BLaER1 treated with 17β-estradiol and CSF1 and Interleukin-3, amounts not matched to agents 10 nM and 100 nM (cell line): ENCODE data around the gene MORN1.

ENCODE experiments used
- H3K27ac ChIP-seq, 11 experiments: shearing (Covaris generic); formaldehyde crosslinking; 2 replicates each; pipeline ENCODE4 v1.8.1; 2022
- H3K27me3 ChIP-seq, 11 experiments: shearing (Covaris generic); formaldehyde crosslinking; 2 replicates each; pipeline ENCODE4 v1.8.1; 2022
- H3K36me3 ChIP-seq, 11 experiments: shearing (Covaris generic); formaldehyde crosslinking; 2 replicates each; pipeline ENCODE4 v1.8.1; 2022
- H3K4me1 ChIP-seq, 10 experiments: shearing (Covaris generic); formaldehyde crosslinking; 2 replicates each; pipeline ENCODE4 v1.8.1; 2022
- H3K4me2 ChIP-seq, 11 experiments: shearing (Covaris generic); formaldehyde crosslinking; 2 replicates each; pipeline ENCODE4 v1.8.1; 2022
- H3K4me3 ChIP-seq, 10 experiments: shearing (Covaris generic); formaldehyde crosslinking; 2 replicates each; pipeline ENCODE4 v1.8.1; 2022
- H3K9ac ChIP-seq, 11 experiments: shearing (Covaris generic); formaldehyde crosslinking; 2 replicates each; pipeline ENCODE4 v1.8.1; 2022
- H3K9me3 ChIP-seq, 11 experiments: shearing (Covaris generic); formaldehyde crosslinking; replicated peaks in 1 of 11; 2 replicates each; pipeline ENCODE4 v1.8.1; 2022
- H4K20me1 ChIP-seq, 11 experiments: shearing (Covaris generic); formaldehyde crosslinking; 2 replicates each; pipeline ENCODE4 v1.8.1; 2022
- Cebpa-rat ChIP-seq, 11 experiments: shearing (Covaris generic); IDR thresholded peaks; 2 replicates each; pipeline ENCODE4 v1.8.1; 2022

The MORN1 gene

GRCh38 chr1:2408456-2408855 is 17.1 kb upstream of the MORN1 start:
- no peak for TF ChIP-seq Cebpa-rat (IDR thresholded peaks at IDR 0.05)
- Histone ChIP-seq H3K4me2 (no peak overlapping the region), H3K36me3 (peaks cover 35 to 69% (median 56%) of the 10 kb centered on the region in 11 experiments), H3K9me3 (no peaks in the 10 kb centered on the region), H3K27me3 (no peaks in the 10 kb centered on the region), H3K4me1 (peaks cover 14 to 23% (median 17%) of the 10 kb centered on the region in 10 experiments), H4K20me1 (peaks cover 6 to 41% (median 25%) of the 10 kb centered on the region in 11 experiments; a peak in 17 of 22 replicates), H3K4me3 (no peak overlapping the region), H3K27ac (no peak overlapping the region), H3K9ac (peak overlapping the region in 1 of 11 experiments; percentile 33; a peak in 1 of 22 replicates)

- no peak overlapping the region for H3K4me3 ChIP-seq
- H3K27me3 ChIP-seq, result no peaks in the 10 kb centered on the region
- H3K9me3 ChIP-seq, result no peaks in the 10 kb centered on the region
- H3K27ac ChIP-seq, result no peak overlapping the region
- H3K36me3 ChIP-seq, result peaks cover 40 to 74% (median 61%) of the 10 kb centered on the region in 11 experiments
- peaks cover 9 to 17% (median 12%) of the 10 kb centered on the region in 10 experiments for H3K4me1 ChIP-seq
- no peak overlapping the region for H3K4me2 ChIP-seq
- 0 out of 22 replicates have a peak overlapping the region, but pooled peaks of 1 of the 11 experiments have one; percentile 33 for H3K9ac ChIP-seq
- TF ChIP-seq Cebpa-rat (IDR thresholded peaks at IDR 0.05), result no peak
- H4K20me1 ChIP-seq, result peaks cover 10 to 46% (median 29%) of the 10 kb centered on the region in 11 experiments; a peak in 17 of 22 replicates
Observed at GRCh38 chr1:2407991-2408275, 16.6 kb upstream of the MORN1 start.

- H3K9ac ChIP-seq, result no peak overlapping the region
- peaks cover 14 to 51% (median 34%) of the 10 kb centered on the region in 11 experiments; a peak in 17 of 22 replicates for H4K20me1 ChIP-seq
- no peak for TF ChIP-seq Cebpa-rat (IDR thresholded peaks at IDR 0.05)
- peaks cover 46 to 80% (median 67%) of the 10 kb centered on the region in 11 experiments for H3K36me3 ChIP-seq
- H3K4me2 ChIP-seq, result no peak overlapping the region
- H3K4me3 ChIP-seq, result no peak overlapping the region
- no peak overlapping the region for H3K27ac ChIP-seq
- no peaks in the 10 kb centered on the region for H3K27me3 ChIP-seq
- no peaks in the 10 kb centered on the region for H3K9me3 ChIP-seq
- H3K4me1 ChIP-seq, result peaks cover 8 to 16% (median 11%) of the 10 kb centered on the region in 10 experiments
Observed at GRCh38 chr1:2407166-2407990, 16.0 kb upstream of the MORN1 start.

- no peak overlapping the region for H3K4me2 ChIP-seq
- no peaks in the 10 kb centered on the region for H3K9me3 ChIP-seq
- H4K20me1 ChIP-seq, result peaks cover 19 to 60% (median 43%) of the 10 kb centered on the region in 11 experiments; a peak in 21 of 22 replicates
- no peak overlapping the region for H3K4me3 ChIP-seq
- no peak overlapping the region for H3K9ac ChIP-seq
- peaks cover 3 to 11% (median 7%) of the 10 kb centered on the region in 10 experiments; a peak in 19 of 20 replicates for H3K4me1 ChIP-seq
- no peak overlapping the region for H3K27ac ChIP-seq
- peaks cover 54 to 88% (median 75%) of the 10 kb centered on the region in 11 experiments for H3K36me3 ChIP-seq
- H3K27me3 ChIP-seq, result no peaks in the 10 kb centered on the region
- TF ChIP-seq Cebpa-rat (IDR thresholded peaks at IDR 0.05), result no peak
Observed at GRCh38 chr1:2406451-2407041, 15.2 kb upstream of the MORN1 start.

- H3K4me3 ChIP-seq, result no peak overlapping the region
- no peaks in the 10 kb centered on the region for H3K27me3 ChIP-seq
- 0 out of 20 replicates have a peak, but pooled peaks cover 0 to 4% (median 0%) of the 10 kb centered on the region in 10 experiments for H3K4me1 ChIP-seq
- no peak overlapping the region for H3K4me2 ChIP-seq
- peaks cover 21 to 65% (median 47%) of the 10 kb centered on the region in 11 experiments; a peak in 21 of 22 replicates for H4K20me1 ChIP-seq
- H3K36me3 ChIP-seq, result peaks cover 58 to 93% (median 80%) of the 10 kb centered on the region in 11 experiments
- no peak overlapping the region for H3K27ac ChIP-seq
- H3K9ac ChIP-seq, result peak overlapping the region in 5 of 11 experiments; percentile 7 to 41 (median 19); a peak in 2 of 22 replicates
- H3K9me3 ChIP-seq, result no peaks in the 10 kb centered on the region
- TF ChIP-seq Cebpa-rat (IDR thresholded peaks at IDR 0.05), result no peak
Observed at GRCh38 chr1:2405588-2406295, 14.4 kb upstream of the MORN1 start.

GRCh38 chr1:2404890-2405511 is 13.6 kb upstream of the MORN1 start:
- H3K36me3 ChIP-seq, result peaks cover 65 to 95% (median 85%) of the 10 kb centered on the region in 11 experiments
- H3K4me2 ChIP-seq, result no peak overlapping the region
- no peak for TF ChIP-seq Cebpa-rat (IDR thresholded peaks at IDR 0.05)
- peaks cover 26 to 72% (median 55%) of the 10 kb centered on the region in 11 experiments; a peak in 21 of 22 replicates for H4K20me1 ChIP-seq
- H3K9ac ChIP-seq, result peak overlapping the region in 5 of 11 experiments; percentile 7 to 41 (median 19); a peak in 4 of 22 replicates
- no peak overlapping the region for H3K27ac ChIP-seq
- no peaks in the 10 kb centered on the region for H3K27me3 ChIP-seq
- H3K4me3 ChIP-seq, result no peak overlapping the region
- no peaks in the 10 kb centered on the region for H3K4me1 ChIP-seq
- H3K9me3 ChIP-seq, result no peaks in the 10 kb centered on the region

GRCh38 chr1:2404142-2404889 is 13.0 kb upstream of the MORN1 start:
- peak overlapping the region in 1 of 11 experiments; percentile 4; a peak in 1 of 22 replicates for H3K9ac ChIP-seq
- no peak overlapping the region for H3K4me2 ChIP-seq
- TF ChIP-seq Cebpa-rat (IDR thresholded peaks at IDR 0.05), result no peak
- peaks cover 72 to 95% (median 87%) of the 10 kb centered on the region in 11 experiments for H3K36me3 ChIP-seq
- H3K27me3 ChIP-seq, result no peaks in the 10 kb centered on the region
- no peak overlapping the region for H3K27ac ChIP-seq
- H4K20me1 ChIP-seq, result peaks cover 31 to 79% (median 62%) of the 10 kb centered on the region in 11 experiments; a peak in 21 of 22 replicates
- H3K4me1 ChIP-seq, result no peaks in the 10 kb centered on the region
- no peaks in the 10 kb centered on the region for H3K9me3 ChIP-seq
- H3K4me3 ChIP-seq, result no peak overlapping the region

- Histone ChIP-seq H3K4me2 (no peak overlapping the region), H3K9ac (no peak overlapping the region), H4K20me1 (peaks cover 31 to 89% (median 69%) of the 10 kb centered on the region in 11 experiments; a peak in 21 of 22 replicates), H3K27me3 (no peaks in the 10 kb centered on the region), H3K4me3 (no peak overlapping the region), H3K4me1 (no peaks in the 10 kb centered on the region), H3K9me3 (no peaks in the 10 kb centered on the region), H3K27ac (no peak overlapping the region), H3K36me3 (peaks cover 81 to 95% (median 90%) of the 10 kb centered on the region in 11 experiments)
- TF ChIP-seq Cebpa-rat (IDR thresholded peaks at IDR 0.05), result no peak
Observed at GRCh38 chr1:2403273-2403672, 11.9 kb upstream of the MORN1 start.
